Parathyroid adenoma (tissue), 2 donors: ENCODE data around the gene DENND1C.
A peak's percentile ranks its signal among the peaks of the same experiment; 100 is the strongest.

Experiments used
- H2AFZ ChIP-seq: fragments of 300-600 bp; sonication (generic); one replicate; pipeline ENCODE4 v1.7.0; 2017; ENCODE audit warnings: antibody characterized with exemption, mild to moderate bottlenecking
- H3K27ac ChIP-seq: fragments of 300-600 bp; sonication (generic); one replicate; pipeline ENCODE4 v1.7.0; 2017
- H3K27me3 ChIP-seq: fragments of 300-600 bp; sonication (generic); one replicate; pipeline ENCODE4 v1.7.0; 2017; ENCODE audit warnings: low read length; ENCODE audit not compliant: control insufficient read depth, insufficient read depth
- H3K36me3 ChIP-seq: fragments of 300-600 bp; sonication (generic); one replicate; pipeline ENCODE4 v1.7.0; 2017; ENCODE audit warnings: low read length; ENCODE audit not compliant: control insufficient read depth, insufficient read depth
- H3K4me1 ChIP-seq: fragments of 300-600 bp; sonication (generic); one replicate; pipeline ENCODE4 v1.7.0; 2017; ENCODE audit warnings: control low read depth
- H3K4me2 ChIP-seq: fragments of 300-600 bp; sonication (generic); one replicate; pipeline ENCODE4 v1.7.0; 2017; ENCODE audit warnings: low read length
- H3K4me3 ChIP-seq: fragments of 300-600 bp; sonication (generic); one replicate; pipeline ENCODE4 v1.7.0; 2017; ENCODE audit warnings: low read depth, low read length
- H3K79me2 ChIP-seq: fragments of 300-600 bp; sonication (generic); one replicate; pipeline ENCODE4 v1.7.0; 2017; ENCODE audit warnings: control low read depth
- H3K9ac ChIP-seq: fragments of 300-600 bp; sonication (generic); one replicate; pipeline ENCODE4 v1.7.0; 2017; ENCODE audit warnings: mild to moderate bottlenecking
- H3K9me3 ChIP-seq: fragments of 300-600 bp; sonication (generic); one replicate; pipeline ENCODE4 v1.7.0; 2017; ENCODE audit warnings: low read length; ENCODE audit not compliant: control insufficient read depth
- TF ChIP-seq, protein P1 (sequence below): fragments of 300-600 bp; sonication (generic); IDR thresholded peaks from one replicate; pipeline ENCODE4 v1.7.0; 2017; ENCODE audit warnings: antibody characterized with exemption, mild to moderate bottlenecking
- donor health status: primary hyperparathyroidism.

DENND1C gene, protein sequence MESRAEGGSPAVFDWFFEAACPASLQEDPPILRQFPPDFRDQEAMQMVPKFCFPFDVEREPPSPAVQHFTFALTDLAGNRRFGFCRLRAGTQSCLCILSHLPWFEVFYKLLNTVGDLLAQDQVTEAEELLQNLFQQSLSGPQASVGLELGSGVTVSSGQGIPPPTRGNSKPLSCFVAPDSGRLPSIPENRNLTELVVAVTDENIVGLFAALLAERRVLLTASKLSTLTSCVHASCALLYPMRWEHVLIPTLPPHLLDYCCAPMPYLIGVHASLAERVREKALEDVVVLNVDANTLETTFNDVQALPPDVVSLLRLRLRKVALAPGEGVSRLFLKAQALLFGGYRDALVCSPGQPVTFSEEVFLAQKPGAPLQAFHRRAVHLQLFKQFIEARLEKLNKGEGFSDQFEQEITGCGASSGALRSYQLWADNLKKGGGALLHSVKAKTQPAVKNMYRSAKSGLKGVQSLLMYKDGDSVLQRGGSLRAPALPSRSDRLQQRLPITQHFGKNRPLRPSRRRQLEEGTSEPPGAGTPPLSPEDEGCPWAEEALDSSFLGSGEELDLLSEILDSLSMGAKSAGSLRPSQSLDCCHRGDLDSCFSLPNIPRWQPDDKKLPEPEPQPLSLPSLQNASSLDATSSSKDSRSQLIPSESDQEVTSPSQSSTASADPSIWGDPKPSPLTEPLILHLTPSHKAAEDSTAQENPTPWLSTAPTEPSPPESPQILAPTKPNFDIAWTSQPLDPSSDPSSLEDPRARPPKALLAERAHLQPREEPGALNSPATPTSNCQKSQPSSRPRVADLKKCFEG

DNA sequence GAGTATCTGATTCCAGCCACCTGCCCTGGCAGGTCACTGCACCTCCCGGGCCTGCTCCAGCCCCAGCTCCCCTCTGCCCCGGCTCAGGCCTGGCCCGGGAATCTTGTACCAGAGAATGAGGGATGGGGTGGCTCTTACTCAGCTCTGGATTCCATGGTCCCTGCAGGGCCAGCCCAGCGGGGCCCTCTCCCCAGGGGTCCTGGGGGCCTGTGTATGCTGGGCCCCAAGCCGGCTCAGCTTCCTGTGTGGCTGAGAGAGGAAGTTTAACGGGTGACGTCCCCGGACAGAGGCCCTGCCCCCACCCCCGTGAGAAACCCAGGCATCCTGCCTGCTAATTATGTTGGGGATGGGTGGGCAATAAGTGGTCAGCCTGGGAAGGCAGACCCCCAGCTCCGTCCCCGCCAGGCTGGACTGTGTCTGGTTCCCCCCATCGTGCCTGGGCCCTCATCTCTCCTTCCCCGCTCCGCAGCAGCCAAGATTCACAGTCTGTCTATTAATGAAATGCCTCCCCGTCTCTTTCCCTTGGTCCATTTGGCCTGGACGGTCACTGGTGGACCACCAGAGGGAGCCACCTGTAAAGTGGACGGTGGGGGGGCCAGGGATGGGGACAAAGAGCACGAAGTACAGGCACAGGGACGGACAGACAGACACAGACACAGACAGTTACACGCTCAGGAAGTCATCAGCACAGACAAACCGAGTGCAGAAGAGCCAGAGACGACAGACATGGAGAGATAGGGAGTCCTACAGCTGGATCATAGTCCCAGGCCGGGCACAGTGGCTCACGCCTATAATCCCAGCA is at the start of gene DENND1C:
DENND1C (minus strand) TSS at position 247 of the 802 bp plus-strand sequence; CDS start at position 155, 92 bp downstream.
- no peak within 1 kb of the TSS for H3K4me3 ChIP-seq
- no peaks in the 10 kb centered on the region for H3K36me3 ChIP-seq
- H2AFZ ChIP-seq, result no peak within 1 kb of the TSS
- no peak within 1 kb of the TSS for H3K9ac ChIP-seq
- H3K79me2 ChIP-seq, result no peaks in the 10 kb centered on the region
- H3K27me3 ChIP-seq, result no peaks in the 10 kb centered on the region
- TF ChIP-seq, protein P1, sequence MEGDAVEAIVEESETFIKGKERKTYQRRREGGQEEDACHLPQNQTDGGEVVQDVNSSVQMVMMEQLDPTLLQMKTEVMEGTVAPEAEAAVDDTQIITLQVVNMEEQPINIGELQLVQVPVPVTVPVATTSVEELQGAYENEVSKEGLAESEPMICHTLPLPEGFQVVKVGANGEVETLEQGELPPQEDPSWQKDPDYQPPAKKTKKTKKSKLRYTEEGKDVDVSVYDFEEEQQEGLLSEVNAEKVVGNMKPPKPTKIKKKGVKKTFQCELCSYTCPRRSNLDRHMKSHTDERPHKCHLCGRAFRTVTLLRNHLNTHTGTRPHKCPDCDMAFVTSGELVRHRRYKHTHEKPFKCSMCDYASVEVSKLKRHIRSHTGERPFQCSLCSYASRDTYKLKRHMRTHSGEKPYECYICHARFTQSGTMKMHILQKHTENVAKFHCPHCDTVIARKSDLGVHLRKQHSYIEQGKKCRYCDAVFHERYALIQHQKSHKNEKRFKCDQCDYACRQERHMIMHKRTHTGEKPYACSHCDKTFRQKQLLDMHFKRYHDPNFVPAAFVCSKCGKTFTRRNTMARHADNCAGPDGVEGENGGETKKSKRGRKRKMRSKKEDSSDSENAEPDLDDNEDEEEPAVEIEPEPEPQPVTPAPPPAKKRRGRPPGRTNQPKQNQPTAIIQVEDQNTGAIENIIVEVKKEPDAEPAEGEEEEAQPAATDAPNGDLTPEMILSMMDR, result peak; percentile 30
- H3K4me1 ChIP-seq, result no peaks in the 10 kb centered on the region
- H3K9me3 ChIP-seq, result no peaks in the 10 kb centered on the region
- no peak within 1 kb of the TSS for H3K27ac ChIP-seq
- H3K4me2 ChIP-seq, result no peak within 1 kb of the TSS

DNA sequence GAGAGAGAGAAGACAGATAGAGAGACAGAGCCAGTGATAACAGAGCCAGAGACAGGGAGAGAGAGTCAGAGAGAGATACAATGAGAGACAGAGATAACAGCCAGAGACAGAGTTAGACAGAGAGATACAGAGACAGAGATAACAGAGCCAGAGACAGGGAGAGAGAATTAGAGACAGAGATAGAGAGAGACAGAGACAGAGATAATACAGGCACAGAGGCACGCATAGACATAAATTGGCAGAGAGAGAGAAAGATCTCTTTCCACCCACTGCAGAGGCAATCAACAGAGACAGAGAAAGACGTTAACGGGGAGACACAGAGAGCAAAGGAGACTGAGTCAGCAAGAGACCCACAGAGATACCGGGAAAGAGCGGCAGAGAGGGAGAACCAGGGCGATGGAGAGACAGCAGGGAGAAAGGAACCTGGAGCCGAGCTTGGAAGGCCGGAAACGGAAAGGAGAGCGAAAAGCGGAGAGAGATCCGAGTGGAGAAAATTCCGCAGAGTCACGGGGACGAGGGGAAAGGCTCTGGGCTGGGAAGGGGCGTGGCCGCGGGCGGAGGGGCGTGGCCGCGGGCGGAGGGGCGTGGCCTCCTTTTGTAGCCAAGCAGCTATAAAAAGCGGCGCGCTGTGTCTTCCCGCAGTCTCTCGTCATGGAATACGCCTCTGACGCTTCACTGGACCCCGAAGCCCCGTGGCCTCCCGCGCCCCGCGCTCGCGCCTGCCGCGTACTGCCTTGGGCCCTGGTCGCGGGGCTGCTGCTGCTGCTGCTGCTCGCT is 49.0 kb upstream of the DENND1C start, which contains the start of gene TNFSF9:
TNFSF9 (plus strand) TSS at position 641 of the 777 bp plus-strand sequence; CDS start at position 652, 11 bp downstream.
- Histone ChIP-seq H3K9ac (no peak within 1 kb of the TSS), H3K27me3 (no peaks in the 10 kb centered on the region), H3K79me2 (no peaks in the 10 kb centered on the region), H3K27ac (no peak within 1 kb of the TSS), H2AFZ (peak within 1 kb of the TSS; percentile 76), H3K36me3 (no peaks in the 10 kb centered on the region), H3K4me2 (peak within 1 kb of the TSS; percentile 73), H3K9me3 (no peaks in the 10 kb centered on the region), H3K4me1 (peaks cover 2% of the 10 kb centered on the region), H3K4me3 (peak within 1 kb of the TSS; percentile 62)
- TF ChIP-seq, protein P1, result no peak

DNA sequence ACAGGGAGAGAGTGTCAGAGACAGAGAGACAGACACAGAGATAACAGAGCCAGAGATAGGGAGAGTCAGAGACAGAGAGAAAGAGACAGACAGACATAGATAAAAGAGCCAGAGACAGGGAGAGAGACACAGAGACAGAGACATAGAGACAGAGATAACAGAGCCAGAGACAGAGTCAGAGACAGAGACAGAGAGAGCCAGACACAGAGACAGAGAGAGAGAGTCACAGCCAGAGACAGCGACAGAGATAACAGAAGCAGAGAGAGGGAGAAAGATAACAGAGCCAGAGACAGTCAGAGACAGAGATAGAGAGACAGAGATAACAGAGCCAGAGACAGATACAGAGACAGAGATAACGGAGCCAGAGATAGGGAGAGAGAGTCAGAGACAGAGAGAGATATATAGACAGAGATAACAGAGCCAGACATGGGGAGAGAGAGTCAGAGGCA is 48.4 kb upstream of the DENND1C start:
- H3K9ac ChIP-seq, result no peak overlapping the region
- no peak overlapping the region for H3K4me3 ChIP-seq
- TF ChIP-seq, protein P1, result no peak
- H3K79me2 ChIP-seq, result no peaks in the 10 kb centered on the region
- H3K9me3 ChIP-seq, result no peaks in the 10 kb centered on the region
- no peaks in the 10 kb centered on the region for H3K27me3 ChIP-seq
- H3K4me1 ChIP-seq, result peaks cover 2% of the 10 kb centered on the region
- H3K4me2 ChIP-seq, result peak overlapping the region; percentile 73
- no peak overlapping the region for H3K27ac ChIP-seq
- H3K36me3 ChIP-seq, result no peaks in the 10 kb centered on the region
- H2AFZ ChIP-seq, result peak overlapping the region; percentile 76

DNA sequence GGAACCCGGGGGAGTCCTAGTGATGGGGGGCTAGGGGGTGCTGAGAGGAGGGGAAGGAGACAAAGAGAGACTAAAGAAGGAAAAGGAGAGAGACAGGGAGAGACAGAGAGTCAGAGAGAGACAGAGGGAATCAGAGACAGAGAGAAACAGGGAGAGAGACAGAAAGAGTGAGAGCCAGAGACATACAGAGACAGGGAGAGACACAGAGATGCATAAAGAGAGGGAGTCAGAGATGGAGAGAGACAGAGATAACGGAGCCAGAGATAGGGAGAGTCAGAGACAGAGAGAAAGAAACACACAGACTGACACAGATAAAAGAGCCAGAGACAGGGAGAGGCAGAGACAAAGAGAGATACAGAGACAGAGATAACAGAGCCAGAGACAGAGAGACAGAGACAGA is 47.8 kb upstream of the DENND1C start:
- Histone ChIP-seq H3K4me3 (no peak overlapping the region), H3K9ac (no peak overlapping the region), H3K4me1 (peaks cover 2% of the 10 kb centered on the region), H2AFZ (no peak overlapping the region), H3K27ac (no peak overlapping the region), H3K9me3 (no peaks in the 10 kb centered on the region), H3K27me3 (no peaks in the 10 kb centered on the region), H3K4me2 (no peak overlapping the region), H3K79me2 (no peaks in the 10 kb centered on the region), H3K36me3 (no peaks in the 10 kb centered on the region)
- TF ChIP-seq, protein P1, result no peak
